Calu3 (cell line): ENCODE data around the gene PDE1A. TPM values are rescaled to one million over a fixed set of nuclear protein-coding genes. Genes with fewer than 3 reads are reported as not detected.
"Not testable (repeated sequence)": the region's sequence is repeated elsewhere in the genome, so short reads cannot be mapped to it uniquely, and the experiment has no call there.

ENCODE experiments used
- BruUV-seq: library from RNA; stranded (reverse); fragments of 400-500 nt; replicated peaks from 2 replicates; lab custom pipeline; 2021; lab: Mats Ljungman, UMichigan
- CTCF ChIA-PET: fragments of 300-600 bp; sonication (Branson Sonifier 250); formaldehyde crosslinking; loops from one replicate; lab custom pipeline; 2022; ENCODE audit warnings: antibody characterized with exemption; lab: Charles Lee
- DNase-seq: peaks from one replicate; pipeline ENCODE4 v3.0.0; 2022
- H3K27ac Mint-ChIP-seq: one replicate; pipeline ENCODE4 v1.8.0; 2022; ENCODE audit warnings: mixed read lengths; ENCODE audit not compliant: unreplicated experiment
- H3K27me3 Mint-ChIP-seq: one replicate; pipeline ENCODE4 v1.8.0; 2022; ENCODE audit warnings: mixed read lengths; ENCODE audit not compliant: unreplicated experiment
- H3K36me3 Mint-ChIP-seq: one replicate; pipeline ENCODE4 v1.8.0; 2022; ENCODE audit warnings: mild to moderate bottlenecking, moderate library complexity, mixed read lengths; ENCODE audit not compliant: insufficient read depth, unreplicated experiment
- H3K4me1 Mint-ChIP-seq: one replicate; pipeline ENCODE4 v1.8.0; 2022; ENCODE audit warnings: mild to moderate bottlenecking, low read depth, mixed read lengths; ENCODE audit not compliant: unreplicated experiment
- H3K4me3 Mint-ChIP-seq: one replicate; pipeline ENCODE4 v1.8.0; 2022; ENCODE audit warnings: mild to moderate bottlenecking, low read depth, moderate library complexity, mixed read lengths; ENCODE audit not compliant: unreplicated experiment
- H3K9me3 Mint-ChIP-seq: one replicate; pipeline ENCODE4 v1.8.0; 2022; ENCODE audit warnings: low read depth, mixed read lengths; ENCODE audit not compliant: unreplicated experiment
- intact Hi-C: fragments of 100-400 bp; cut with micrococcal nuclease; formaldehyde crosslinking; loops from one replicate; pipeline ENCODE4 v1.10.0; 2022; ENCODE audit not compliant: unreplicated experiment
- total RNA-seq: library from RNA; stranded (reverse); gene quantifications from 2 replicates; pipeline ENCODE4 v1.2.3, GENCODE V29; 2022
- TF ChIP-seq, protein P1 (sequence below): fragments of 200-600 bp; IDR thresholded peaks from one replicate; pipeline ENCODE4 v1.8.0; 2022; ENCODE audit warnings: antibody characterized with exemption; ENCODE audit not compliant: unreplicated experiment

PDE1A gene
- total RNA-seq, 1 experiment from 2014 or later: 0.26 TPM

GRCh38 chr2:182280118-182280517 lies 146.7 kb downstream of the PDE1A start:
- no peaks in the 10 kb centered on the region for H3K27me3 Mint-ChIP-seq
- intact Hi-C loops: no loop called here
- DNase-seq: no peak
- CTCF ChIA-PET: no interaction called here
- no peaks in the 10 kb centered on the region for H3K36me3 Mint-ChIP-seq
- H3K4me1 Mint-ChIP-seq: no peaks in the 10 kb centered on the region
- TF ChIP-seq, protein P1, sequence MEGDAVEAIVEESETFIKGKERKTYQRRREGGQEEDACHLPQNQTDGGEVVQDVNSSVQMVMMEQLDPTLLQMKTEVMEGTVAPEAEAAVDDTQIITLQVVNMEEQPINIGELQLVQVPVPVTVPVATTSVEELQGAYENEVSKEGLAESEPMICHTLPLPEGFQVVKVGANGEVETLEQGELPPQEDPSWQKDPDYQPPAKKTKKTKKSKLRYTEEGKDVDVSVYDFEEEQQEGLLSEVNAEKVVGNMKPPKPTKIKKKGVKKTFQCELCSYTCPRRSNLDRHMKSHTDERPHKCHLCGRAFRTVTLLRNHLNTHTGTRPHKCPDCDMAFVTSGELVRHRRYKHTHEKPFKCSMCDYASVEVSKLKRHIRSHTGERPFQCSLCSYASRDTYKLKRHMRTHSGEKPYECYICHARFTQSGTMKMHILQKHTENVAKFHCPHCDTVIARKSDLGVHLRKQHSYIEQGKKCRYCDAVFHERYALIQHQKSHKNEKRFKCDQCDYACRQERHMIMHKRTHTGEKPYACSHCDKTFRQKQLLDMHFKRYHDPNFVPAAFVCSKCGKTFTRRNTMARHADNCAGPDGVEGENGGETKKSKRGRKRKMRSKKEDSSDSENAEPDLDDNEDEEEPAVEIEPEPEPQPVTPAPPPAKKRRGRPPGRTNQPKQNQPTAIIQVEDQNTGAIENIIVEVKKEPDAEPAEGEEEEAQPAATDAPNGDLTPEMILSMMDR: no peak
- no peak overlapping the region for H3K27ac Mint-ChIP-seq
- H3K9me3 Mint-ChIP-seq: no peaks in the 10 kb centered on the region
- BruUV-seq: no TSS peak
- no peak overlapping the region for H3K4me3 Mint-ChIP-seq

- not testable (repeated sequence) for H3K4me3 Mint-ChIP-seq
Measured at GRCh38 chr2:182276662-182277061, 150.2 kb downstream of the PDE1A start.

DNA sequence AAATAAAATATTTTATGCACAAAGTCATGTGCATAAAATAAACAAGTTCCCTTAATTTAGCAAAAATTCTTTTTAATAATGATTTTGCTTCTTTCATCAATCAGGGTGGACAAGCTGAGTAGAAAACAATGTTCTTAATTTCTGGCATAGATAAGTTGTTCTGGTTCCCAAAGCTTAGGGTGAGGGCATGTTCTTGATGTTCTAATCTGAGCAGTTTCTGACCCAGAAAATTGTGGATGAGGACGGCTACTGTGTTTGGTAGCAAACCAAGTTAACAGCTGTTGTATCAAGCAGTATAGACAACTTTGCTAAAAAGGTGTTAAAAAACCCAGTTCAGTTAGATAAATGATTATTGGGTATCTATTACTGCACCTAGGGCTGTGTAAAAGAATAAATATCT lies 158.9 kb downstream of the PDE1A start:
- TF ChIP-seq, protein P1: no peak
- Mint-ChIP-seq H3K4me1 (no peaks in the 10 kb centered on the region), H3K4me3 (no peak overlapping the region), H3K27me3 (no peaks in the 10 kb centered on the region), H3K9me3 (no peaks in the 10 kb centered on the region), H3K27ac (no peak overlapping the region), H3K36me3 (no peaks in the 10 kb centered on the region)
- CTCF ChIA-PET: interaction anchor here (0.6 kb wide), 1 partner anchor 788 kb away, joined by 3 read pairs; no protein-coding TSS in a partner anchor
- intact Hi-C loops: no loop called here
- DNase-seq: no peak
- BruUV-seq: no TSS peak

More at GRCh38 chr2:182276662-182277061, 150.2 kb downstream of the PDE1A start:
- DNase-seq, H3K4me1 Mint-ChIP-seq, CTCF ChIA-PET, H3K27me3 Mint-ChIP-seq, BruUV-seq, H3K9me3 Mint-ChIP-seq, H3K27ac Mint-ChIP-seq, intact Hi-C loops, H3K36me3 Mint-ChIP-seq: not testable (repeated sequence)

DNA sequence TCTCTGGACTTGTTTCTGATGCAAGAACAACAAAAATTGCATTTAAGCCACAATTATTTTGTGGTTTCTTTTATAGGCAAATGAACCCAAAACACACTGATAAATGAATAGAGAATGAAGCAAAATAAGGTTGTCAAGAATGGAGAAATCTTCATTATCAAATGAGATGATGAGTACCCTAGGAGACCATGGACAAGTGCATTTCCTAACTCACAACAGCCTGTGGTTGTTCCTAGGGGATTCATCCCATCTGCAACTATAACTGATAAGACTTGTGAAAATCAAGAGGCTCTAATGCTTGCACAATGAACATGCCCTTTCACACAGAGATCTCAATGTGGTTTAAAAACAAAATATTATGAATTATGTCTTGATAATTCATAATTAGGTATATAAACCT lies 159.9 kb downstream of the PDE1A start:
- Mint-ChIP-seq H3K4me1 (no peaks in the 10 kb centered on the region), H3K27ac (no peak overlapping the region), H3K9me3 (no peaks in the 10 kb centered on the region), H3K4me3 (no peak overlapping the region), H3K27me3 (no peaks in the 10 kb centered on the region), H3K36me3 (no peaks in the 10 kb centered on the region)
- no peak for DNase-seq
- intact Hi-C loops: no loop called here
- BruUV-seq: no TSS peak
- CTCF ChIA-PET: no interaction called here
- TF ChIP-seq, protein P1: no peak

DNA sequence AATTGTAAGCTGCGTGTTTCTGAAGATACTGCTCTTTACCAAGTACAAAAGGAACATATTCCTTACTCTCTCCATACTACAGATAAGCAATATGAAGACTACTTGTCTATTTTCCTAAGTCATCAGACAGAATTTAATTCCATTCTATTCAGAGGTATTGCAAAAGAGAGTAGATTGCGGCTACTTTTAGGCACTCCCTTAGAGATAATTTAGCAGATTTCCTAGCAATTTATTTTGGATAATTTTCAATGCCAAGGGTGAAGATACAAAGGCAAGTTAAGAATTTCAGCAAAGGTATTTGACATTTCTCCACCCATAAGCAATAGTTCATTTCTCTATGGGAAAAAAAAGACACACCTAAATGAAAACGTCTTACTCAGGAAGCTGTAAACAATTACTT lies 161.1 kb downstream of the PDE1A start:
- intact Hi-C loops: no loop called here
- no peak overlapping the region for H3K27ac Mint-ChIP-seq
- H3K36me3 Mint-ChIP-seq: no peaks in the 10 kb centered on the region
- TF ChIP-seq, protein P1: no peak
- no peaks in the 10 kb centered on the region for H3K9me3 Mint-ChIP-seq
- H3K4me1 Mint-ChIP-seq: no peaks in the 10 kb centered on the region
- no peak for DNase-seq
- no TSS peak for BruUV-seq
- H3K27me3 Mint-ChIP-seq: no peaks in the 10 kb centered on the region
- no peak overlapping the region for H3K4me3 Mint-ChIP-seq
- CTCF ChIA-PET: no interaction called here
